HG02588 (cell line): ENCODE results near the gene MASP1.
"Not testable (repeated sequence)": the region's sequence is repeated elsewhere in the genome, so short reads cannot be mapped to it uniquely, and the experiment has no call there.

Experiments
- ATAC-seq: cut with Tn5 transposase; IDR thresholded peaks from one replicate; pipeline ENCODE4 v1.9.1; 2021; ENCODE audit warnings: mild to moderate bottlenecking, moderate library complexity; ENCODE audit not compliant: unreplicated experiment

The MASP1 gene

DNA sequence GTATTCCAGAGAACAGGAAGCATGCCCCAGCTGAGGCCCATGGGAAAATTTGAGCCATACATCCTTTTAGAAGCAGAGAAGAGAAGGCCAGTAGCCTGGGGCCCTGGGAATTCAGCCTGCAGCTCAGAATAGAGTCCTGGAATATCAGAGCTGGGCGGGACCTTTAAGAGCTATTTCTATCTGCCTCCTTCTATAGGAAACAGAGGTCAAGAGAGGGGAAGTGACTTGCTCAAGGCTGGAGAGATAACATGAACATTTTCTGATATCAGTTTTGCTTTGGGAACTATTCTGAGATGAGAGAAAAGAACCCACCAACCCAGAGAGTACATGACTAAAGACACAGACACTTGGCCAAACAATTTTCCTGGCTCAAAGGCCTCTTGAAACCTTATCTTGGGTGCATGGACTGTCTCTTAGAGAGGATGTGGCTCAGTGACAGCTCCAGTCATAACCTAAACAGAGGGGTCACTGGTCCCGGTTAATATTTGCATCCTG lies 26.0 kb downstream of the MASP1 start:
- no peak for ATAC-seq

DNA sequence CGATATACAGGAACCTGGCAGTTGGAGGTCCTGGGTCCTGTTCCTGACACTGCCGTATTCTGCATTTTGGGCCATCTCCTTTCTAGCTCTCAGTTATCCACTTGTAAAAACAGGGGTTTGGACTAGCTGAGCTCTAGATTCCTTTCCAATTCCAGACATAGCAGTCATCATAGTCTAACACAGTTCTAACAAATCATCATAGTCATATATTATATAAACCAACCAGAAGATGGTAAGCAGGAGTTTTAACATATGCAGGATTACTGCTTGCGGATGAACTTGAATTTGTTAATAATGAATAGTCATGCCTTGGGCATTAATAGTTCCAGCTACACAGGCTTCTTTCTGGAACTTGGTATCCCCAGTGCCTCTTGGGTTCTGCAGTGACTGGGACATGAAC lies 26.6 kb downstream of the MASP1 start:
- no peak for ATAC-seq

DNA sequence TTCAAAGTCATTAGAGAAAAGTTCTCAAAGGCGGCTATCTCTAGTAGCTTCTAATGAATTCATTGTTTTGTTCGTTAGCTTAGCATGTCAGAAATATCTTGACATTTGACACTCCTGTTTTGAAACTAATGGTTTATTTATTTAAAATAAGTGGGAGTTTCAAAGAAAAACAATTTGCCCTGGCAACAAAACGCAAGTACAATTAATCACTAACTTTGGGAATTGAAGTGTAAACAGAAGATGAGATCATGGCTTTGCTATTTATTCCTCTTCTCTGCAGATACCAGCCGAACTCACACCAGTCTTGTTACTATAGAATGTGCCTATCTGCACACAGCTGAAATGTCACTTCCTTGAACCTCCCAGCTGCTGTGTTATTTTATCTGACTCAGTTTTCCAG lies 27.5 kb downstream of the MASP1 start:
- no peak for ATAC-seq

DNA sequence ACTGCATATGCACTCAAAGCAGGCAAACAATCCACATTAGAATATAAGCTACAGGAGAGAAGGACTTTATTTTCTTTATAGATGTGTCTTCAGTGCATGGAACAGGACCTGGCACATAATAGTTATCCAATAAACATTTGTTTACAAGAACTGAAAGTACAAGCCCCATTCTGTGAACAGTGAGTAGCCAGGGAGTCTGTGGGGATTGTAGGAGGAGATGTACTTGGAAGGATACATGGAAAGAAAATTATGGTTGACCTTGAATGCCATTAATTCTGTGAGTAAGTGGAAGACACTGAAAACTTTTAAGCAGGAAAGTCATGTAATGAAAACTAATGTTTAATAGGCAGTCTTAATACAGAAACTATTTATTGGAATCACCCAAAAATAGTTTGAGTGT lies 28.3 kb downstream of the MASP1 start:
- ATAC-seq = no peak

DNA sequence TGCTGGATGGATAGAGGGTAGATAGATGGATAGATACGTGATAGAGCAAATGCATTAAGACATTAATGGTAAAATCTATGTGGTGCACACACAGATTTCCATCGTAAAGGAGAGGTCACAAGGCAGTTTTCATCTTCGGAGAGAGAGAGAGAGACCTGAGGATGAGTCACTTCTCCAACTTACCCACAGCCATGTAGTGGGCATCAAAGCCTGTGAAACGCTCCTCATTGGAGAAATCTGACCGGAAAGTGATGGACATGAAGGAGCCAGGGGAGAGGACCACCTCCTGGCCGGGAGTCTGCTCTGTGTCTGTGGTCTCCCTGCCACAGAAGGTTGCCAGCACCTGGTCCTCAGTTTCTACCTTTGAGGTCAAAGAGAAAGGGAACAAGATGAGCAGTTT lies 29.2 kb downstream of the MASP1 start:
- ATAC-seq = no peak

DNA sequence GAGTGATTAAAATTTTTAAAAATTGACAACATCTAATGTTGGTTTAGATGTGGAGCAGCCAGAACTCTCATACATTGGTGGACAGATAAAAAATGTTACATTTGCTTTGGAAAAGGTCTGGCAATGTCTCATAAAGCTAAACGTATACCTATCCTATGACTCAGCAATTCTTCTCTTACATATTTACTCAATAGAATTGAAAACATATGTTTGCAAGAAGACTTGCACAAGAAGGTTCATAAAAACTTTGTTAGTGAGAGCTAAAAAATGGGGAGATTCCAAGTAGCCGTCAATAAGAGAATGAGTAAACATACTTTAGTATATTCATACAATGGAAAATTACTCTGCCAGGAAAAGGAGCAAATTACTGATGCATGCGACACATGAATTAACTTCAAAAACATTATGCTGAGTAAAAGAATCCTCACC lies 30.0 kb downstream of the MASP1 start:
- no peak for ATAC-seq

DNA sequence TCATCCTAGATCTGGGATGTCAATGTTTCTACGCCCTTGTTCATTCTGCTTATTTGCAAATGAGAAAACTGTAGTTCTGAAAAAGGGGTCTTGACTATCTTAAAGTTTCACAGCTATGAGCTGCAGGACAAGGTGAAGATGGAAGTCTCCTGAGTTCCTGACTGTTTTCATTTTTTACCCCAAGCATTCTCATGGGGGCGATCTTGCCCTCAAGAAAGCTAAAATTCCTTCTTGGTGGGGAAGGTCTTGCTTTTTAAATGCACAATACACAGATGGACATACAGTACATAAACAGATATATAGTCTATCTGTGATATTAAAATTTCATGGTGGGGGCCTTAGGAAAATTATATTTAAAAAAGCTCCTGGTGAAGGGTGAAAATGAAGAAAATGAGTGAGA lies 32.4 kb downstream of the MASP1 start:
- no peak for ATAC-seq

DNA sequence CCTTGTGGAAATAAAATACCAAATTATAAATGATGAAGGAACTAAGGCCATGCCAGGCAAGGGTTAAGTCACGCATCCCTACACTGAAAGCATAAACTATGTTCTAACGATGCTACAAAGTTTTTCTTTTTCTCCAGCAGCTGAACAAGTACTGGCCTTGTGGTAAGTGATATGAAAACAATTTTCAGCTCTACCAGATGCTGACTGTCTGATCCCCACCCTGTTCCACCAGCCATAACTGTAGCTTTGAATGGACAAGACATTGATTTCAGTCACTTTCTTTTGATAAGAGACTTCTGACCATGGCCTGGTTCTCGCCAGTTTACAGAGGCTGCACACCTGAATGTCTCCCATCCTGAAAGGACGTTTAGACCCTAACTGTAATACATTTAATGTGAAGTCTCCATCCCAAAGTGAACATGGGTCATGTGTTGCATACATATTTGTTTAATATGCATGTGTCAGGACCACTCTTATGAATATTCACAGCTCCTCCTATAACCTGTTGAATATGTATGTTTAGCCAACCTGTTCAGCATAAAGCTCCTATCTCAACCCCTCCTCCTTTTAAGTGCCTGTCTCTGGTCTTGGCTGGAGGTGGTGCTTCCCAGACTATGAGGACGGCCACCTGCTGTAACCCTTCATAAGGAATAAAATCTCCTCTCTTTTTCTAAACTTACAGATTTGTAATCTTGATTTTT lies 33.4 kb downstream of the MASP1 start:
- no peak for ATAC-seq

DNA sequence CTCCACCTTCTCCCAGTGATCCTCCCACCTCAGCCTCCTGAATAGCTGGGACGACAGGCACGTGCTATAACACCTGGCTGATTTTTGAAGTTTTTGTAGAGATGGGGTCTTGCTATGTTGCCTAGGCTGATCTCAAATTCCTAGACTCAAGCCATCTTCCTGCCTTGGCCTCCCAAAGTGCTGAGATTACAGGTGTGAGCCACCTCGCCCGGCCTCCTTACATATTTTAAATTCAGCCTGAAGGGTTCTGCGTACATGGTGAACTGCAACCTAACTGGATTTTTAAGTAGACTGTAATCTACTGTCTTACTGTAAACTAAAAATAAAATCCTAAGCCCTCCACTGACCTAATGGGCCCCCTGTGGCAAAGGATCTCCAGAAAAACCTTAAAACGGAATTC lies 34.1 kb downstream of the MASP1 start:
- no peak for ATAC-seq

DNA sequence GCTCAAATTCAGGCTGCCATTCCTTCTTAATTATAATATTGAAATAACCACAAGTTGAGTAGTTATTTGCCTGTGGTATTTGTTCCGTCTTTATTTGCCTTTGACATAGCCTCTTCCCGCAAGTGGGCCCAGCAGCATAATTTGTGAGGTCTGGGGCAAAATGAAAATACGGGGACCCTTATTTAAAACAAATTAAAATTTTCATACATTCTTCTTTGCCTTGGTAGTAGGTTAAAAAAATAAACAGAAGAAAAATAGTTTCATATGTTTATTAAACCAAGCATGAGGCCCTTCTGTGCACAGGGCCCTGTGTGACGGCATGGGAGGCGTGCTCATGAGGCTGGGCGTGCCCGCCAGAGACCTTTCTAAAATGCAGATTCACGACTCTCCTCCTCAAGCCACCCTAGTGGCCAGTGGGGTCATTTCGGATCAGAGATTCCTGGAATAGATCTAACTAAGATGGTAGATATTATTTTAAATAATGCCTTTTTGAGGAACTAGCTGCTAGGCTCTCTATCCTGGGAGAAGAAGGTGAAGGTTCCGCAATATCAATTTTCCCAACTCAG lies 35.4 kb downstream of the MASP1 start:
- no peak for ATAC-seq

DNA sequence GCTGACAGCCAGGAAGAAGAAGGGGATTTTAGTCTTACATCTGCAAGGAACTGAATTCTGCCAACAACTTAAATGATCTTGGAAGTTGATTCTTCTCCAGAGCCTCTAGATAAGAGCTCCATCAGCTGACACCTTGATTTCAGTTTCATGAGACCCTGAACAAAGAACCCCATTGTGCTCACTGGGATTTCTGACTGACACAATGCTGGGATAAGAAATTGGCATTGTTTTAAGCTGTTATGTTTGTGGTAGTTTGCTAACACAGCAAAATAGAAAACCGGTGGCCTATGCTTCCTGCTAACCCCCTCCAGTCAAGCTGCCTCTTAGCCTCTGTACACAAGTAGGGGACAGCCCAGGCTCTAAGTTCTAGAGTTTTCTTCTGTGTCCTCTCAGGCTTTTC lies 36.2 kb downstream of the MASP1 start:
- no peak for ATAC-seq

DNA sequence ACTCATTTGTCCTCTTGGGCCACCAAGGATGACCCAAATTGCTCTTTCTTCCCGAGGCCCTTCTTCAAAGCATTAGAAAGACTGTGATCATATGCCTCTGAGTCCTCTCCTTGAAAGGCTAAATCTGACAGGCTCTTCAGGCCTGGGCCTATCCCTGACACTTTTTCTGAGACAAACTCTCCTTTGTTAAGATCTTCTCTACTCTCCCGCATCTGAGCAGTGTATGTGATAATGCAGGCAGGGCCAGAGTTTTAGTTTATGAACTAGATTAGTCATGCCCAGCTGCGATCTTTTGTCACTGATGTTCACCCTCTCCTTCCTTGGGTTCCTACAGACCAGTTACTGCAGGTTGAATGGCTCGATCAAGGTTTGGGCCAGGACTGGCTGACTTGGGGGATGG lies 39.2 kb downstream of the MASP1 start:
- ATAC-seq = no peak

DNA sequence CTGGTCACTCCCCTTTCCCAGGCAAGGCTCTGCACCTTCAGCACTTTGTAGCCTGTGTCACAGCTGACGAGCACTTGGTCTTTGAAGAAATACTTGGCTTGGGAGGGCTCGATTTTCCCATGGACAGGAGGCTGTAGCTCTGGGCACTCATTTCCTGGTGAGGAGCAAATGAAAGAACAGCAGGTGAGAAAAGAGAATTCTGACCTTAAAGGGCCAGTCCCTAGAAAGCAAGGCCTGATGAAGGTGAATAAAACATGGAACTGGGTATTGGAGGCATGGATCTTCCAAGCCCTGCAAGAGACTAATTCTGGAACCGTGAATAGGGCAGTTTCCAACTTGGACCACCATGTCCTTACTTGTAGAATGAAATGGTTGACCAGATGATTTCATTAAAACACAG lies 39.9 kb downstream of the MASP1 start:
- ATAC-seq = no peak

DNA sequence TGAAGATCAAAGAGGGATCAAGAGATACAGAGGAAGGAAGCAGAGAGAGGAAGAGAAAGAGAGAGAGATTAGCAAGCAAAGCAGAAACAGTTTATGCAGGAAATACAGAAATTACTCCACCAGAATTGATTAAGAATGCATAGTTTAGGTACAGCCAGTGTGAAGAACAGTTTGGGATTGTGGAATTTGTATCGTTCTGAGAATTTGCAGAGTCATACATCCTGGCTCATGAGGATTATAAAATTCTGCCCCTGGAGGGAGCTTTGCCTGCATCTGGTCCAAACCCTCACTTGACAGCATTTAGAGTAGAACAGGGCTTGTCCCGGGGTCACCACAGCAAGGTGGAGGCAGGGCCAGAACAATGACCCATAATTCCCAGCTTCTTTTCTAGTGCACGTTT lies 44.1 kb downstream of the MASP1 start:
- no peak for ATAC-seq

DNA sequence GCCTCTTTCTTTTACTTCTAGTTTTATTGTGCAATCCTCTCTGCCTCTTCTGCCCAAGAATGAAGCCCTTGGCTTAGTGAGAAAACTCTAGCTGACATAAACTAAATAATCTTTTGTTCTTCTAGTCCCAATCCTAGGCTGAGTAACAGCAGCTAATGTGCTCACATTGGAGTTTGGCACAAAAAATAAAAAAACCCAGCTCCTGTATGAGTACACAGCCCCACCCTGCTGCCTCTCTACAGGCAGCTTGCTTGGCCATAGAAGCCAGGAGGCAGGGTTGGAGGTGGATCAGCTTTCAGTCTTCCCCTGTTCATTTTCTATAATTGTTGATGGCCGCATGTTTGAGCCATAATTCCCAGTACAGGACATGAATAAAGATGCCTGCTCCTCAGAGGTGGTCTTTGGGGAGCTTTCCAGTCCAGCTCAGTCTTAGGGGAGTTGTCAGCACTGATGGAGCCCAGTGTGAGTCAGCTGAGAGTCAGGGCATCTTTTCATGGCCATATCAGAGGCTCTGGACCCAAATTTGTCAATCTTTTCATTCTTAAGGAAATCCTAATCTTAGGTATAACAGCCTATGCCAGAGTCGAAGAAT lies 47.5 kb downstream of the MASP1 start:
- ATAC-seq = no peak

DNA sequence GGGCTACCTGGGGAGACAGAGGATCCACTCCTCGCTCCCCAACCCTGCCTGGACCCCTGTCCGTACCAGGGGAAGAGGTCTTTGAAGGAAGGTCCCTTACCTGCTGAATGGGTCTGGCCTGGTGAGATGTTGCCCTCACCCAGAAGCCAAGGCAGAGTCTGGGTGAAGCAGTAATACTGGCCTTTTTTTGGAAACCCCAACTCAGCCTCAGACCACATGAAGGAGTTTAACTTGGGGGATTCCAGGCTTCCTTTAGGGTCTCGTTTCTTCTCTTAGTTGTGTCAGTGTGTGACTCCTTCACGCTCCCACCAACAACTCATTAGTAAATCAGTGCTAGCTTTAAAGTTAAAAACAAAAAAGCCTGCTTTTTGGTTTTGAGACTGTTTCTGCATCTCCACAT lies 48.6 kb downstream of the MASP1 start:
- no peak for ATAC-seq

DNA sequence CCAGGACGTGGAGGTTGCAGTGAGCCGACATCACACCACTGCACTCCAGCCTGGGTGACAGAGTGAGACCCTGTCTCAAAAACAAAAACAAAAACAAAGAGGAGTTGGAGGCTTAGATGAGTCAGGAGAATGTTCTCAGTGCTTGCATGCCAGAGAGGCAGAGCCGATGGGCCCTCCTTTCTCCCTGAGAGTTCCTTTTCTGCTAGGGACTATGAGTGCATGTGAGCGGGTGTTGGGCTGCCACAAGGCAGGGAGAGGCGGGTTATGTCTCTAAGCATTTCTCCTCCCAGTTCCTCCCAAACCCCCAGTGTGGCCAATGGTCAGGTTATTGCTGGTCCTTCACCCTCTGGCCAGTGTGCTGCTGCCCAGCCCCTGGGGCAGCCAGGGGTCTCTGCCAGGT lies 49.1 kb downstream of the MASP1 start:
- ATAC-seq = no peak

DNA sequence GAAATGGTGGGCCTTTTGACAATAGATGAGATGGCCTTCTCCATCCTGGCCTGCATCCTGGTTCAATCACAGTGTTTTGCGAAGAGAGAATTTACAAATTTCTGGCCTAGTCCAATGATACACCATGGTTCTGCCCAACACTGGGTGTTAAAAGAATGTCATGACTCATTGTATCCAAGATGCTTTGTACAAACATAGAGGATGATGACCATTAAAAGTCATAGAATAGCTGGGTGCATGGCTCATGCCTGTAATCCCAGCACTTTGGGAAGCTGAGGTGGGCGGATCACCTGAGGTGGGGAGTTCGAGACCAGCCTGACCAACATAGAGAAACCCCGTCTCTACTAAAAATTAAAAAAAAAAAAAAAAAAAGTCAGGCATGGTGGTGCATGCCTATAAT lies 52.7 kb downstream of the MASP1 start:
- not testable (repeated sequence) for ATAC-seq

DNA sequence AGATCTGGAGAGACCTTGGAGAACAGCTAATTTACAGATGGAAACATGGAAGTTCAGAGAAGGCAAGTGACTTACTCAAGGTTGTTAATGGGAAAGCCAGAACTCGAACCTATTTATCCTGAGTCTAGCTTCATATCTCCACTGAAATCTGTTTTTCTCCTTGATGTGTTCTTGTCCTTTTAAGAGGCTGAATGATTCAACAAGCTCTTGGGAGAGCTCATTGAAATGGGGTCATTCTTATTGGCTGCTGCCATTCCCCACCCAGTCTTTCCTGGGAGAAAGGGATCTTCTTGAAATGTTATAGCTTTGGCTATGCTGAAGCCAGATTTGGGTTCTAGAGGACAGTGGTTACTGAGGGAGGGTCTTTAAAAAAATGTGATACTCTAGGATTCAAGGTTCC lies 53.3 kb downstream of the MASP1 start:
- ATAC-seq = no peak

DNA sequence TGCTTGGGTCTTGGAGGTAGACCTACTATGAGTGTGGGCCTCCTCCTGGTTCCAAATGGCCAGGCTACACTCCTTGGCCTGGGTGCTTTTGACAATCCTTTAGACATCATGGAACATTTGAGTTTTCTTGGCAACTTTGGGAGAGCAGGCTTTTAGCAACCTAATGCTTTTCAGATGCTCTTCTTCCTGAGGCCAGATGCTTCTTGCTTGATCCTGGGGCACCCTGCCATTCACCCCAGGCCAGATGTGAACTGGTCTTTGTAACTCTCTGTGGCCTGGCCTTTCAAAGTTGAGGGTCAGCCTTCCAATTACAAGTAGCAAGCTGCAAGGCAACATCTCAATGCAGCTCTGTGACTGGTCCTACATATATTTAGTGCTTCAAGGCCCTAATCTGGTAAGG lies 53.8 kb downstream of the MASP1 start:
- ATAC-seq = no peak

DNA sequence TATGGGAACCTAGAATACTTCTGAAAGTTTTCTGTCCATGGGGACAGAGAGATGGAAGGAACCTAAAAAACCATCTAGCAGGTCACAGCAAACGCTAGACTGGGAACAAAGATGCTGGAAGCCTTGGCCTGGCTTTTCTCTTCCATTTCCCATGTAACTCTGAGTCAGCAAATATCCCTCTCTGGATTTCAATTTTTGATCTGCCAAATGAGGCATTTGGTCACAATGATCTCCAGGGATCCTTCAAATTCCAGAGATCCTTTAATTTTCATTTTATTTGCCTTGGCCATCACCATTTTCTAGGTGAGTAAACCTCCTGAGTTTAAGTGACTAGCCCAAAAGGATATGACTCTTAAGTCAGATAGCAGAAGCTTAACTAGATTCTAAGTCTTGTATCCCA lies 54.6 kb downstream of the MASP1 start:
- ATAC-seq = no peak

DNA sequence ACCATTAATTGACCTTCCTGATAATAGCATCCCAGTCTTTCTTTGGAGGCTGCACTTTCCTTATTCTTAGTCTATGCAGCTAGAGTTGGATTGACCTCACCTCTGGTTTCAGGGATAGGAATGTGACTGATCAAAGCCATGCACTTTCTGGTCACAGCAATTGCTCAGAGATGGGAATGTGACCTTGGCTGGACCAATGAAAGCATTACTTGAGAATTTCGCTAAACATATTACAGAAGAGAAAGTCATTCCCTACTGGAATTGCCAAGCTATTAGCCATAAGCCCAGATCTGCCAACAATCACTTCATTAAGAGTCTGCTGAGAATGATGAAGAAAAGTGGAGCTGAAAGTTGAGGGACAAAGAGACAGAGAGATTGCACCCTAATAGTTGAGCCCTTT lies 61.5 kb downstream of the MASP1 start:
- ATAC-seq = no peak

DNA sequence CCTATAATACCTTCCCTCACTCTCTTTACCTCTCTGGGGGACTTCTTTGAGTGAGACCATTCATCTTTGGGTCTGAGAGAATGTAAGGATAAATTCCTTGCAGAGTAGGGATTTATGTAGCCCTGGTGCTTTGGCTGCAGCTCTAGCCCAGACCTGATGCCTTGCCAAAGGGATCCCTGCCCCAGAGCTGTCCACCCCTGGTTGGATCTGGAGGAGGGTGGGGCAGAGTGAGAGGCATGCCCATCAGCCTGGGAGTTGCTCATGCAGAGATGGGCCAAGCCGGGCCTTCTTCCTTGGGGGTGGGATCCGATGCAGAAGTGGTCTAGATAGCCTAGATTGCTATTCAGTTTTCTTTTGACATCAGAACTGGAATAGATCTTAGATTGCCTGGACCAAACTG lies 62.8 kb downstream of the MASP1 start:
- ATAC-seq = no peak
